ENCODE data around the gene FOXP1. TPM values are rescaled to one million over a fixed set of nuclear protein-coding genes. Genes with fewer than 3 reads are reported as not detected.

FOXP1 gene
- total RNA-seq, 2 experiments from 2014 or later = 66.3 to 68.8 TPM

GRCh38 chr3:71101014-71101413 is 482.5 kb downstream of the FOXP1 start:
- Mint-ChIP-seq H3K4me3 (no peak overlapping the region), H3K4me1 (peaks cover 46% of the 10 kb centered on the region), H3K36me3 (peaks cover 21% of the 10 kb centered on the region), H3K27me3 (no peaks in the 10 kb centered on the region), H3K9me3 (ENCODE audit: low read depth) (no peaks in the 10 kb centered on the region), H3K27ac (no peak overlapping the region)
- CTCF ChIA-PET = no interaction called here
- ATAC-seq = no peak
- DNase-seq = no peak

- peaks cover 24% of the 10 kb centered on the region for H3K36me3 Mint-ChIP-seq
- ATAC-seq = no peak
- CTCF ChIA-PET = no interaction called here
- H3K4me1 Mint-ChIP-seq = peaks cover 44% of the 10 kb centered on the region
- no peak overlapping the region for H3K4me3 Mint-ChIP-seq
- H3K9me3 Mint-ChIP-seq (ENCODE audit: low read depth) = no peaks in the 10 kb centered on the region
- no peak overlapping the region for H3K27ac Mint-ChIP-seq
- DNase-seq = no peak
- no peaks in the 10 kb centered on the region for H3K27me3 Mint-ChIP-seq
Measured at GRCh38 chr3:71099997-71100719, 483.4 kb downstream of the FOXP1 start.

GRCh38 chr3:71097557-71097956 is 486.0 kb downstream of the FOXP1 start:
- Mint-ChIP-seq H3K36me3 (peaks cover 25% of the 10 kb centered on the region), H3K9me3 (ENCODE audit: low read depth) (no peaks in the 10 kb centered on the region), H3K4me1 (peaks cover 34% of the 10 kb centered on the region), H3K27me3 (no peaks in the 10 kb centered on the region), H3K27ac (no peak overlapping the region), H3K4me3 (no peak overlapping the region)
- CTCF ChIA-PET = no interaction called here
- DNase-seq (no peak), ATAC-seq (no peak)

GRCh38 chr3:71095511-71096291 is 487.8 kb downstream of the FOXP1 start:
- H3K36me3 Mint-ChIP-seq = peaks cover 23% of the 10 kb centered on the region
- CTCF ChIA-PET = no interaction called here
- H3K27me3 Mint-ChIP-seq = no peaks in the 10 kb centered on the region
- no peaks in the 10 kb centered on the region for H3K9me3 Mint-ChIP-seq (ENCODE audit: low read depth)
- H3K27ac Mint-ChIP-seq = no peak overlapping the region
- H3K4me1 Mint-ChIP-seq = peaks cover 21% of the 10 kb centered on the region
- DNase-seq (no peak), ATAC-seq (no peak)
- no peak overlapping the region for H3K4me3 Mint-ChIP-seq

GRCh38 chr3:71094658-71095209 is 488.8 kb downstream of the FOXP1 start:
- Mint-ChIP-seq H3K4me1 (peaks cover 20% of the 10 kb centered on the region), H3K27ac (no peak overlapping the region), H3K27me3 (no peaks in the 10 kb centered on the region), H3K36me3 (peaks cover 29% of the 10 kb centered on the region), H3K4me3 (no peak overlapping the region), H3K9me3 (ENCODE audit: low read depth) (no peaks in the 10 kb centered on the region)
- no peak for ATAC-seq
- CTCF ChIA-PET = no interaction called here
- no peak for DNase-seq

- Mint-ChIP-seq H3K36me3 (peaks cover 38% of the 10 kb centered on the region), H3K4me3 (no peak overlapping the region), H3K27me3 (no peaks in the 10 kb centered on the region), H3K9me3 (ENCODE audit: low read depth) (no peaks in the 10 kb centered on the region), H3K27ac (no peak overlapping the region), H3K4me1 (peaks cover 37% of the 10 kb centered on the region)
- DNase-seq (no peak), ATAC-seq (no peak)
- CTCF ChIA-PET = no interaction called here
Measured at GRCh38 chr3:71092665-71093064, 490.9 kb downstream of the FOXP1 start.

GRCh38 chr3:71090207-71090606 is 493.3 kb downstream of the FOXP1 start:
- no peaks in the 10 kb centered on the region for H3K27me3 Mint-ChIP-seq
- no peak for ATAC-seq
- peaks cover 31% of the 10 kb centered on the region for H3K36me3 Mint-ChIP-seq
- H3K27ac Mint-ChIP-seq = no peak overlapping the region
- no peak overlapping the region for H3K4me3 Mint-ChIP-seq
- CTCF ChIA-PET = no interaction called here
- H3K4me1 Mint-ChIP-seq = peaks cover 41% of the 10 kb centered on the region
- DNase-seq = no peak
- no peaks in the 10 kb centered on the region for H3K9me3 Mint-ChIP-seq (ENCODE audit: low read depth)

GRCh38 chr3:71089271-71089847 is 494.2 kb downstream of the FOXP1 start:
- Mint-ChIP-seq H3K9me3 (ENCODE audit: low read depth) (no peaks in the 10 kb centered on the region), H3K4me3 (no peak overlapping the region), H3K4me1 (peaks cover 42% of the 10 kb centered on the region), H3K27ac (no peak overlapping the region), H3K36me3 (peaks cover 27% of the 10 kb centered on the region), H3K27me3 (no peaks in the 10 kb centered on the region)
- DNase-seq (no peak), ATAC-seq (no peak)
- CTCF ChIA-PET = interaction anchor here (1.0 kb wide), 1 partner anchor 10 kb away, joined by 3 read pairs; no protein-coding TSS in a partner anchor

GRCh38 chr3:71088742-71089141 is 494.8 kb downstream of the FOXP1 start:
- CTCF ChIA-PET = interaction anchor here (1.0 kb wide), 1 partner anchor 9 kb away, joined by 3 read pairs; no protein-coding TSS in a partner anchor

GRCh38 chr3:71088019-71088708 is 495.4 kb downstream of the FOXP1 start:
- ATAC-seq = no peak
- Mint-ChIP-seq H3K9me3 (ENCODE audit: low read depth) (no peaks in the 10 kb centered on the region), H3K4me1 (peaks cover 53% of the 10 kb centered on the region), H3K36me3 (peaks cover 38% of the 10 kb centered on the region), H3K4me3 (no peak overlapping the region), H3K27me3 (no peaks in the 10 kb centered on the region), H3K27ac (peak overlapping the region; percentile 66)
- CTCF ChIA-PET = interaction anchor here (1.0 to 1.7 kb wide), 2 partner anchors 9 to 11 kb away, joined by 3 to 4 read pairs; no protein-coding TSS in a partner anchor
- DNase-seq = no peak

More at GRCh38 chr3:71088742-71089141, 494.8 kb downstream of the FOXP1 start:
- DNase-seq (no peak), ATAC-seq (no peak)
- H3K27me3 Mint-ChIP-seq = no peaks in the 10 kb centered on the region
- peaks cover 48% of the 10 kb centered on the region for H3K4me1 Mint-ChIP-seq
- H3K27ac Mint-ChIP-seq = no peak overlapping the region
- H3K4me3 Mint-ChIP-seq = no peak overlapping the region
- H3K36me3 Mint-ChIP-seq = peaks cover 33% of the 10 kb centered on the region
- no peaks in the 10 kb centered on the region for H3K9me3 Mint-ChIP-seq (ENCODE audit: low read depth)

GRCh38 chr3:71087143-71088018 is 496.1 kb downstream of the FOXP1 start:
- H3K36me3 Mint-ChIP-seq = peaks cover 39% of the 10 kb centered on the region

GRCh38 chr3:71086777-71087142 is 496.8 kb downstream of the FOXP1 start:
- ATAC-seq = no peak
- Mint-ChIP-seq H3K4me3 (no peak overlapping the region), H3K27me3 (no peaks in the 10 kb centered on the region), H3K9me3 (ENCODE audit: low read depth) (no peaks in the 10 kb centered on the region), H3K4me1 (peaks cover 56% of the 10 kb centered on the region), H3K27ac (peak overlapping the region; percentile 50), H3K36me3 (peaks cover 39% of the 10 kb centered on the region)
- CTCF ChIA-PET = interaction anchor here (1.1 to 1.7 kb wide), 5 partner anchors 10 to 45 kb away, joined by 3 to 4 read pairs (median 4); no protein-coding TSS in a partner anchor
- no peak for DNase-seq

More at GRCh38 chr3:71087143-71088018, 496.1 kb downstream of the FOXP1 start:
- Mint-ChIP-seq H3K9me3 (ENCODE audit: low read depth) (no peaks in the 10 kb centered on the region), H3K4me3 (no peak overlapping the region), H3K4me1 (peaks cover 56% of the 10 kb centered on the region), H3K27ac (peak overlapping the region; percentile 66), H3K27me3 (no peaks in the 10 kb centered on the region)
- DNase-seq (peak; percentile 70), ATAC-seq (peak; percentile 87)
- CTCF ChIA-PET = interaction anchor here (1.1 to 1.7 kb wide), 5 partner anchors 10 to 44 kb away, joined by 3 to 4 read pairs (median 4); no protein-coding TSS in a partner anchor
